Measurements from ENCODE around the gene STK38L. TPM values are rescaled to one million over a fixed set of nuclear protein-coding genes. Genes with fewer than 3 reads are reported as not detected.
A peak's percentile ranks its signal among the peaks of the same experiment; 100 is the strongest.

The STK38L gene
- total RNA-seq, 1 donor: 68.8 TPM

DNA sequence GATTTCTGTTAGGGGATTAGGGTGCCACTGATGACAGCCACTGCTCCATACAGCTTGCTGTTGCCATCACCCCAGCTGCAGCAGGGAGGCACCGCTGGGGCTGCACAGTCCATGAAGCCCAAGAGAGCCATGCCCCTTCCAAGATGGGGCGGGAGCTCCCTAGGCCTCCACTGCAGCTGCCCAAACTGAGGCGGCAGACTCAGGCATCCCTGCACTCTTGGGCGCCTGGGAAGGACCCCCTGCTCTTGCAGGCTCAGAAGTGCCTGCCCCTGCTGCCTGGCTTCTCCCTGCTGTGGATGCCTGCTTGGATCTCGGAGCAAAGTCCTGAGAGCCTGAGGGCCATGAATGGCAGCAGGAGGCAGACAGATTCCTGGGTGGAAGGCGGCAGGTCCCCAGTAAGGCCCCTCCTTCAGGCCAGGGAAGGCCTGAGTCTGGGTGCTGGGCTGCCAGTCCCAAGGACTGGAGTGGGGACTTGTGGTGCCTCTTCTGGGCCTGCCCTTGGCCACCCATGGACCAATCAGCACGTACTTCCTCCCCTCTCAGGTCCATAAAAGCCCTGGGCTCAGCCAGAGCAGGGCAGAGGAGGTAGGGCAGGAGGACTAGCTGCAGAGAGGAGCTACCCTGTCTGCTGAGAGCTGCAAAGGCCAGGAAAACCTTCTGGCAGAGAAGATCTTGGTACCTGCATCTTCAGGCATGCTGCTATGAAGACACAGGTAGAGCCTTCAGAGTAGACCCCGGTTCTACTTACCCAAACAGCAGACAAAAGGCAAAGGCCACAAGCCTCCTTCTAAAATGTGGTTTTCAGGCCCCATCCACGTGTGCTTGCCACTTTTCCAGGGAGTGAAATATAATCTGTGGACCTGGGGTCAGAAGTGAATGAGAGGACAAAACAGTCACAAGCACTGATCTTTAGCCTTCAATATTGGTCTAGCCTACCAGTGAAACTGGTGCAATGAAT is 30.0 kb upstream of the STK38L start:
- Histone ChIP-seq H3K4me2 (ENCODE audit: insufficient read depth, low read length) (no peak overlapping the region), H4K20me1 (ENCODE audit: insufficient read depth, low read length) (no peaks in the 10 kb centered on the region), H3K27me3 (ENCODE audit: insufficient read depth, low read length) (no peaks in the 10 kb centered on the region), H3K27ac (ENCODE audit: low read depth, low read length) (no peak overlapping the region), H2AFZ (ENCODE audit: low read length) (no peak overlapping the region), H3K79me2 (ENCODE audit: insufficient read depth, low read length) (no peaks in the 10 kb centered on the region), H3K4me3 (ENCODE audit: insufficient read depth, low read length) (no peak overlapping the region), H3K4me1 (ENCODE audit: insufficient read depth, low read length) (no peaks in the 10 kb centered on the region), H3K36me3 (ENCODE audit: insufficient read depth, low read length) (no peaks in the 10 kb centered on the region), H3K9me3 (ENCODE audit: low read depth, low read length) (no peaks in the 10 kb centered on the region)
- no peak for TF ChIP-seq CTCF (IDR thresholded peaks at IDR 0.05; ENCODE audit: extremely low read depth, low read depth, low read length)
- DNase-seq (ENCODE audit: insufficient read length, low spot score, missing footprints): no peak

DNA sequence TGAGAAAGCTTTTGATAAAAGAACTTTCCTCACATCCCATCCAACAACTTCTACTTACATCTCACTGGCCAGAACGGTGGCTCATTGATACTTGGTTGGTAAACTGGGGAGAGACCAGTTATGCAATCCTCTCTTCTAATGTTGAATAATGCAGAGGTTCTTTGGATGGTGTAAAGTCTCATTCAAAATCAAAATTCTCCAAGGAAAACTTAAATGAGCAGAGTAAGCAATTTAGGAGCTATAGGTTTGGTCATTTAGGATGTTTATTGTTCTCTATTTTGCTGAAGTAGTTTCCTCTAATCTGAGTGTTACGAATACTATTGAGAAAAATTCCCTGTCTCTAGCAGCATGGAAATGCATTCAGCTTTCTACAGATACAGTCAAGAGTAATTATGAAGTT is 26.5 kb upstream of the STK38L start:
- H3K4me3 ChIP-seq (ENCODE audit: insufficient read depth, low read length): no peak overlapping the region
- H3K79me2 ChIP-seq (ENCODE audit: insufficient read depth, low read length): no peaks in the 10 kb centered on the region
- H3K4me1 ChIP-seq (ENCODE audit: insufficient read depth, low read length): peaks cover 12% of the 10 kb centered on the region
- no peaks in the 10 kb centered on the region for H3K27me3 ChIP-seq (ENCODE audit: insufficient read depth, low read length)
- no peaks in the 10 kb centered on the region for H3K9me3 ChIP-seq (ENCODE audit: low read depth, low read length)
- H2AFZ ChIP-seq (ENCODE audit: low read length): no peak overlapping the region
- no peak for DNase-seq (ENCODE audit: insufficient read length, low spot score, missing footprints)
- no peak overlapping the region for H3K27ac ChIP-seq (ENCODE audit: low read depth, low read length)
- no peak overlapping the region for H3K4me2 ChIP-seq (ENCODE audit: insufficient read depth, low read length)
- no peaks in the 10 kb centered on the region for H3K36me3 ChIP-seq (ENCODE audit: insufficient read depth, low read length)
- no peak for TF ChIP-seq CTCF (IDR thresholded peaks at IDR 0.05; ENCODE audit: extremely low read depth, low read depth, low read length)
- H4K20me1 ChIP-seq (ENCODE audit: insufficient read depth, low read length): no peaks in the 10 kb centered on the region

DNA sequence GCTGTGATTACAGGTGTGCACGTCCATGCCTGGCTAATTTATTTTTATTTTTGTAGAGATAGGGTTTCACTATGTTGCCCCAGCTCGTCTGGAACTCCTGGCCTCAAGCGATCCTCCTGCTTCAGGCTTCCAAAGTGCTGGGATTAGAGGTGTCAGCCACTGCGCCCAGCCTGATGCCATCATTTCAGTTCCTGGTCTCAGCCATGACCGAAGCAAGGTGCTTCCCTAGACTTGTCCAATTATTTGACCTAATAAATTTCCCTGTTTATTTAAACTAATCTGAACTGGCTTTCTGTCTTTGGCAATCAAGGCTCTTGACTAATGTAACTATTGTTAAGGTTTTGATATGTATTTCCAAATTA is 24.4 kb upstream of the STK38L start:
- Histone ChIP-seq H3K9me3 (ENCODE audit: low read depth, low read length) (no peaks in the 10 kb centered on the region), H3K4me2 (ENCODE audit: insufficient read depth, low read length) (peak overlapping the region; percentile 37), H2AFZ (ENCODE audit: low read length) (peak overlapping the region; percentile 49), H3K79me2 (ENCODE audit: insufficient read depth, low read length) (no peaks in the 10 kb centered on the region), H3K27me3 (ENCODE audit: insufficient read depth, low read length) (no peaks in the 10 kb centered on the region), H3K27ac (ENCODE audit: low read depth, low read length) (no peak overlapping the region), H3K4me1 (ENCODE audit: insufficient read depth, low read length) (peaks cover 12% of the 10 kb centered on the region), H4K20me1 (ENCODE audit: insufficient read depth, low read length) (no peaks in the 10 kb centered on the region), H3K4me3 (ENCODE audit: insufficient read depth, low read length) (no peak overlapping the region), H3K36me3 (ENCODE audit: insufficient read depth, low read length) (no peaks in the 10 kb centered on the region)
- no peak for DNase-seq (ENCODE audit: insufficient read length, low spot score, missing footprints)
- TF ChIP-seq CTCF (IDR thresholded peaks at IDR 0.05; ENCODE audit: extremely low read depth, low read depth, low read length): no peak
